ENCODE results near the gene WDR82. TPM values are rescaled to one million over a fixed set of nuclear protein-coding genes. Genes with fewer than 3 reads are reported as not detected.

The WDR82 gene
- total RNA-seq, 4 donors from 2014 or later, result 49.5 to 60.3 (median 56.3) TPM

DNA sequence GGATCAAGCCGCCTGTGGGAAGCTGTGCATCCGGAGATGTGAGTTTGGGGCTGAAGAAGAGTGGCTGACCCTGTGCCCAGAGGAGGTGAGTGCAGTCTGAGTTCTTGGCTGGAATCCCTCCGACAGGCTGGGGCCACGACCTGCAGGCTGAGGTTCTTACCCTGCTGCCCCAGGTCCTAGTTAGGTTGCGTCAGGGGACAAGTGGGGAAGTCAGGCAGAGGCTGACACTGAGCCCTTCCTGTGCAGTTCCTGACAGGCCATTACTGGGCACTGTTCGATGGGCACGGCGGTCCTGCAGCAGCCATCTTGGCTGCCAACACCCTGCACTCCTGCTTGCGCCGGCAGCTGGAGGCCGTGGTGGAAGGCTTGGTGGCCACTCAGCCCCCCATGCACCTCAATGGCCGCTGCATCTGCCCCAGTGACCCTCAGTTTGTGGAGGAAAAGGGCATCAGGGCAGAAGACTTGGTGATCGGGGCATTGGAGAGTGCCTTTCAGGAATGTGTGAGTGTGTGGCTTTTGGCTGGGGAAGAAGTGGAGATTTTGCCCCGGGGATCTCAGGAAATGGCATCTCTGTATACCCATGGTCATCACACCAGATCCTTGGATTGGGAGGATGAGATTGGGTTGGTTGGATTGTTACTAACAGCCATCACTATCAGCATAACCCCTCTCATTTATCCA lies 31.6 kb downstream of the WDR82 start:
- peak in 1 of 2 donors; percentile 87 for DNase-seq (ENCODE audit: low spot score in 2 of 2)
- TF ChIP-seq, protein P1, sequence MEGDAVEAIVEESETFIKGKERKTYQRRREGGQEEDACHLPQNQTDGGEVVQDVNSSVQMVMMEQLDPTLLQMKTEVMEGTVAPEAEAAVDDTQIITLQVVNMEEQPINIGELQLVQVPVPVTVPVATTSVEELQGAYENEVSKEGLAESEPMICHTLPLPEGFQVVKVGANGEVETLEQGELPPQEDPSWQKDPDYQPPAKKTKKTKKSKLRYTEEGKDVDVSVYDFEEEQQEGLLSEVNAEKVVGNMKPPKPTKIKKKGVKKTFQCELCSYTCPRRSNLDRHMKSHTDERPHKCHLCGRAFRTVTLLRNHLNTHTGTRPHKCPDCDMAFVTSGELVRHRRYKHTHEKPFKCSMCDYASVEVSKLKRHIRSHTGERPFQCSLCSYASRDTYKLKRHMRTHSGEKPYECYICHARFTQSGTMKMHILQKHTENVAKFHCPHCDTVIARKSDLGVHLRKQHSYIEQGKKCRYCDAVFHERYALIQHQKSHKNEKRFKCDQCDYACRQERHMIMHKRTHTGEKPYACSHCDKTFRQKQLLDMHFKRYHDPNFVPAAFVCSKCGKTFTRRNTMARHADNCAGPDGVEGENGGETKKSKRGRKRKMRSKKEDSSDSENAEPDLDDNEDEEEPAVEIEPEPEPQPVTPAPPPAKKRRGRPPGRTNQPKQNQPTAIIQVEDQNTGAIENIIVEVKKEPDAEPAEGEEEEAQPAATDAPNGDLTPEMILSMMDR (IDR thresholded peaks at IDR 0.05), result no peak
- no peak for TF ChIP-seq POLR2A (IDR thresholded peaks at IDR 0.05)
- intact Hi-C loops (cut with DNase I; ENCODE audit: low total_unique reads), result no loop called here
- WGBS, 2 donors, result 75 to 79% methylated on average over 7 to 14 of the region's 14 CpGs
- no peak overlapping the region for H3K4me3 ChIP-seq (ENCODE audit: low read depth, poor library complexity, severe bottlenecking)

DNA sequence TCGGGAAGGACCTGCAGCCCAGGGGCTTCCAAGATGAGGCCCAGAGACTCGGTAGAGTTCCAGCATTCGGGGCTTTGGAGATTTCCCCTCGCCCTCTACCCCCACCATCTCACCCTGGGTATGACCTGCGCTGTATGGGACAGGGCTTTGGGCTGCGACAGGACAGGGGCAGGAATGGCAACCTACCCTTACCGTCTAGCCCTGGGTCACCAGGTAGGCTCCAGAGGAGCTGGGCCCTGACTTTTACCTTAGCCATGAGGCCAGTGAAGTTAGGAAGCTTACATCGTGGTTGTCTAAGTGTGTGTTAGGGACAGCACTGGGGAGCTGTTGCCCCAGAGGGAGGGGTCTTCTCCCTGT lies 32.2 kb downstream of the WDR82 start:
- TF ChIP-seq, protein P1 (IDR thresholded peaks at IDR 0.05), result no peak
- no peak for TF ChIP-seq POLR2A (IDR thresholded peaks at IDR 0.05)
- peak overlapping the region; percentile 43 for H3K4me3 ChIP-seq (ENCODE audit: low read depth, poor library complexity, severe bottlenecking)
- intact Hi-C loops (cut with DNase I; ENCODE audit: low total_unique reads), result no loop called here
- no peak for DNase-seq (ENCODE audit: low spot score in 2 of 2)
- WGBS, 2 donors, result 14 to 17% methylated on average over 8 of the region's 8 CpGs

DNA sequence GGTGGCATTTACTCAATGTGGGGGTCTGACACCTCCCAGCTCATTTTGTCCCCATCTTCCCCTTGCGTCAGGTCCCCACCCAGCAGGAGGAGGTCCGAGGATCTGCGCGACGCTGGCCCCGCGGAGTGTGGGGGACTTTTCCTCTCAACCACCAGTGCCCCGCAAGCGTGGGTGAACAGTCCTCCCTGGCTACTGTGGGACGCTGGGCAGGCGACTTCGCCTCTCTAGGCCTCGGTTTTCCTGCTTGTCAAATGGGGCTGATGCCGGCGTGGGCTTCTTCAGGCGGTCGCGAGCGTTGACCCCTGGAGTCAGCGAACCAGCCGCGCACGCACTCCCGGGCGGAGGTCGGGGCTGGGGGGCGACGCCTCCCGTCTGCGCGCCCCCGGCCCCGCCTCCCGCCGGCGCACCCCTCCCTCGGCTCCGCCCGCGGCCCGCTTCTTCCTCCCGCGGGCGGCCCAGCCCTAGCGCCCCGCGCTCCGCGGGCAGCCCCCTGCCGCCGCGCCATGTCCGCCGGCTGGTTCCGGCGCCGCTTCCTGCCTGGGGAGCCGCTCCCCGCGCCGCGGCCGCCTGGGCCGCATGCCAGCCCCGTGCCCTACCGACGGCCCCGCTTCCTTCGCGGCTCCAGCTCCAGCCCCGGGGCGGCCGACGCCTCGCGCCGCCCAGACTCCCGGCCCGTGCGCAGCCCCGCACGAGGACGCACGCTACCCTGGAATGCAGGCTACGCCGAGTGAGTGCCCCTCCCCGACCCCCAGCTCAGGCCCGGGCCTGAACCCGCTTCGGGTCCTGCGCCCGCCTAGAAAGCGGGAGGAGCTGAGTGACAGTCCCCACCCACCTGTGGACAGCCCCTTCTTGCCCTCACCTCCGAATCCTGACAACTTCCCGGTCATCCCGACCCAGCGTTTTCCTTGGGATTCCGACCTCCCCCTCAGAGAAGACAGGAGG lies 32.9 kb downstream of the WDR82 start, which contains the start of gene PPM1M:
Gene PPM1M (plus strand): TSS at position 438 of the 942 bp plus-strand sequence. CDS start 66 bp downstream, at position 504.
- intact Hi-C loops (cut with DNase I; ENCODE audit: low total_unique reads), result no loop called here
- peak within 1 kb of the TSS; percentile 43 for H3K4me3 ChIP-seq (ENCODE audit: low read depth, poor library complexity, severe bottlenecking)
- 2% methylated on average over 32 to 33 of the region's 98 CpGs for WGBS, 2 donors
- DNase-seq (ENCODE audit: low spot score in 2 of 2), result peak in 1 of 2 donors; percentile 92
- TF ChIP-seq POLR2A (IDR thresholded peaks at IDR 0.05), result no peak
- TF ChIP-seq, protein P1 (IDR thresholded peaks at IDR 0.05), result no peak

- H3K4me3 ChIP-seq (ENCODE audit: low read depth, poor library complexity, severe bottlenecking), result no peak overlapping the region
- intact Hi-C loops (cut with DNase I; ENCODE audit: low total_unique reads), result no loop called here
- no peak for TF ChIP-seq POLR2A (IDR thresholded peaks at IDR 0.05)
- TF ChIP-seq, protein P1 (IDR thresholded peaks at IDR 0.05), result no peak
- WGBS, 2 donors, result 44 to 48% methylated on average over 9 of the region's 9 CpGs
- DNase-seq (ENCODE audit: low spot score in 2 of 2), result peak in 1 of 2 donors; percentile 87
Observed at GRCh38 chr3:52243791-52244628, 34.4 kb downstream of the WDR82 start.

- H3K4me3 ChIP-seq (ENCODE audit: low read depth, poor library complexity, severe bottlenecking), result no peak overlapping the region
- 85 to 88% methylated on average over 1 of the region's 1 CpG for WGBS, 2 donors
- intact Hi-C loops (cut with DNase I; ENCODE audit: low total_unique reads), result no loop called here
- no peak for TF ChIP-seq POLR2A (IDR thresholded peaks at IDR 0.05)
- no peak for DNase-seq (ENCODE audit: low spot score in 2 of 2)
Observed at GRCh38 chr3:52242039-52242438, 36.4 kb downstream of the WDR82 start.
